GM23338 (cell line): ENCODE measurements around the gene ZNF212. TPM values are rescaled to one million over a fixed set of nuclear protein-coding genes. Genes with fewer than 3 reads are reported as not detected.

ENCODE experiments used
- ATAC-seq: fragments of 200-7000 bp; cut with Tn5 transposase; 3 replicates; pipeline ENCODE4 v1.9.1; 2020
- DNase-seq: peaks from one replicate; pipeline ENCODE4 v3.0.0-alpha.2; 2015; ENCODE audit warnings: low spot score
- H2AFZ ChIP-seq: fragments of 200-600 bp; sonication (generic); 2 replicates; pipeline ENCODE4 v1.8.0; 2016; ENCODE audit warnings: antibody characterized with exemption, mild to moderate bottlenecking, moderate library complexity
- H3F3A ChIP-seq: fragments of 200-600 bp; sonication (generic); replicated peaks from 2 replicates; pipeline ENCODE4 v1.8.0; 2017; ENCODE audit warnings: antibody characterized with exemption, mixed run types, low read depth
- H3K27ac ChIP-seq: fragments of 200-600 bp; sonication (generic); 2 replicates; pipeline ENCODE4 v1.6.1; 2016; ENCODE audit warnings: low read depth
- H3K27me3 ChIP-seq: fragments of 200-600 bp; sonication (generic); 2 replicates; pipeline ENCODE4 v1.8.0; 2016; ENCODE audit warnings: mild to moderate bottlenecking, mixed run types, moderate library complexity; ENCODE audit not compliant: insufficient read depth
- H3K36me3 ChIP-seq: fragments of 200-600 bp; sonication (generic); 2 replicates; pipeline ENCODE4 v1.8.0; 2016; ENCODE audit warnings: mild to moderate bottlenecking; ENCODE audit not compliant: insufficient read depth
- H3K4me1 ChIP-seq: fragments of 200-600 bp; sonication (generic); 2 replicates; pipeline ENCODE4 v1.8.0; 2016; ENCODE audit warnings: mild to moderate bottlenecking, moderate library complexity; ENCODE audit not compliant: insufficient read depth
- H3K4me2 ChIP-seq: fragments of 200-600 bp; sonication (generic); 2 replicates; pipeline ENCODE4 v1.7.1; 2017; ENCODE audit warnings: mixed run types
- H3K4me3 ChIP-seq: fragments of 200-600 bp; sonication (generic); 2 replicates; pipeline ENCODE4 v1.6.1; 2016; ENCODE audit warnings: mixed run types
- H3K79me2 ChIP-seq: fragments of 200-600 bp; sonication (generic); replicated peaks from 2 replicates; pipeline ENCODE4 v1.8.0; 2017; ENCODE audit warnings: mild to moderate bottlenecking; ENCODE audit not compliant: insufficient read depth
- H3K9me2 ChIP-seq: fragments of 200-600 bp; sonication (generic); 2 replicates; pipeline ENCODE4 v1.8.0; 2017; ENCODE audit not compliant: insufficient read depth
- H4K20me1 ChIP-seq: fragments of 200-600 bp; sonication (generic); replicated peaks from 2 replicates; pipeline ENCODE4 v1.8.0; 2017; ENCODE audit warnings: mild to moderate bottlenecking; ENCODE audit not compliant: insufficient read depth
- H3K27ac Mint-ChIP-seq: 2 replicates; pipeline ENCODE4 v1.8.0; 2020; ENCODE audit warnings: inconsistent platforms, mild to moderate bottlenecking, moderate library complexity, mixed read lengths
- H3K27me3 Mint-ChIP-seq: 3 replicates; pipeline ENCODE4 v1.8.0; 2022; ENCODE audit warnings: low read depth, mild to moderate bottlenecking, moderate library complexity, mixed read lengths, inconsistent platforms; ENCODE audit not compliant: insufficient read depth, poor library complexity
- H3K36me3 Mint-ChIP-seq: 3 replicates; pipeline ENCODE4 v1.8.0; 2021; ENCODE audit warnings: low read depth, mild to moderate bottlenecking, inconsistent platforms, moderate library complexity, mixed read lengths
- H3K4me1 Mint-ChIP-seq: 3 replicates; pipeline ENCODE4 v1.8.0; 2020; ENCODE audit warnings: mild to moderate bottlenecking, inconsistent platforms, mixed read lengths
- H3K4me3 Mint-ChIP-seq: 3 replicates; pipeline ENCODE4 v1.8.0; 2021; ENCODE audit warnings: moderate library complexity, mild to moderate bottlenecking, inconsistent platforms, mixed read lengths
- H3K9me3 Mint-ChIP-seq: 3 replicates; pipeline ENCODE4 v1.8.0; 2020; ENCODE audit warnings: moderate library complexity, mild to moderate bottlenecking, inconsistent platforms, mixed read lengths
- CREB1 ChIP-seq: fragments of 250-450 bp; sonication (Bioruptor Pico); IDR thresholded peaks from 2 replicates; pipeline ENCODE4 v1.5.0; 2020; ENCODE audit warnings: low read depth, mild to moderate bottlenecking, moderate library complexity
- CTCF ChIP-seq, 2 experiments: fragments of 200-600 bp in 1 of 2; sonication (generic) in 1 of 2; conservative IDR thresholded peaks; 2 replicates each; pipeline versions ENCODE4 v1.5.1 to v1.6.1; 2016 to 2017; ENCODE audit warnings: antibody characterized with exemption in 2 of 2, low read depth in 2 of 2, mild to moderate bottlenecking in 2 of 2, moderate library complexity in 1 of 2
- EZH2 ChIP-seq: fragments of 200-600 bp; sonication (generic); IDR thresholded peaks from one replicate; pipeline ENCODE4 v1.8.0; 2017; ENCODE audit warnings: antibody characterized with exemption, mild to moderate bottlenecking, low read depth; ENCODE audit not compliant: unreplicated experiment
- JUNB ChIP-seq: IDR thresholded peaks from one replicate; pipeline ENCODE4 v1.6.1; 2016; ENCODE audit warnings: antibody characterized with exemption; ENCODE audit not compliant: unreplicated experiment
- NANOG ChIP-seq: IDR thresholded peaks from 2 replicates; pipeline ENCODE4 v1.6.1; 2016; ENCODE audit warnings: antibody characterized with exemption, borderline replicate concordance
- POLR2AphosphoS5 ChIP-seq: IDR thresholded peaks from 2 replicates; pipeline ENCODE4 v1.6.1; 2016; ENCODE audit warnings: antibody characterized with exemption, low read depth
- STAT1 ChIP-seq: IDR thresholded peaks from one replicate; pipeline ENCODE4 v1.6.1; 2016; ENCODE audit warnings: antibody characterized with exemption; ENCODE audit not compliant: unreplicated experiment
- ZNF114 ChIP-seq: fragments of 250-450 bp; sonication (Bioruptor Pico); IDR thresholded peaks from 2 replicates; pipeline ENCODE4 v1.5.0; 2020; ENCODE audit warnings: mild to moderate bottlenecking, moderate library complexity
- ZNF462 ChIP-seq: fragments of 250-450 bp; sonication (Bioruptor Pico); IDR thresholded peaks from 2 replicates; pipeline ENCODE4 v1.5.0; 2020; ENCODE audit warnings: mild to moderate bottlenecking, moderate library complexity
- polyA plus RNA-seq: library from polyadenylated mRNA; unstranded; fragments of >200 nt; fragmentation: Nextera tagmentation; extraction: Ambion mirVana; gene quantifications from 2 replicates; pipeline ENCODE4 v1.2.1, GENCODE V29; 2016
- total RNA-seq: library from RNA; depleted of rRNA; stranded (reverse); fragments of >200 nt; shearing (Covaris generic); gene quantifications from 2 replicates; pipeline ENCODE4 v1.2.3, GENCODE V29; 2014

Gene ZNF212
- total and polyA plus RNA-seq, 2 experiments from 2014 or later: 10.8 to 18.9 TPM

- TF ChIP-seq ZNF462 (CRISPR knock-in tag) (no peak), EZH2 (no peak), STAT1 (no peak), JUNB (no peak), CREB1 (CRISPR knock-in tag) (no peak), ZNF114 (CRISPR knock-in tag) (no peak), NANOG (no peak)
These were observed 46.2 kb downstream of the ZNF212 start (continued) for GRCh38 chr7:149285603-149286002.

GRCh38 chr7:149286811-149287400, 47.5 kb downstream of the ZNF212 start:
- H3K36me3 ChIP-seq: no peaks in the 10 kb centered on the region
- no peak overlapping the region for H3K27ac ChIP-seq
- peaks cover 28% of the 10 kb centered on the region for H3K4me1 Mint-ChIP-seq
- no peak overlapping the region; the same call in 1 of the 2 replicates for H3K27ac Mint-ChIP-seq
- H3K79me2 ChIP-seq: no peaks in the 10 kb centered on the region
- H3K4me2 ChIP-seq: no peak overlapping the region
- peaks cover 5% of the 10 kb centered on the region; the same call in 1 of the 2 replicates for H3K27me3 ChIP-seq
- H3K36me3 Mint-ChIP-seq: peaks cover 6% of the 10 kb centered on the region; the same call in 1 of the 3 replicates
- H2AFZ ChIP-seq: no peak overlapping the region
- H3K4me3 ChIP-seq: no peak overlapping the region
- H3K4me3 Mint-ChIP-seq: no peak overlapping the region
- no peaks in the 10 kb centered on the region for H3K9me2 ChIP-seq
- H3F3A ChIP-seq: 0 out of 2 replicates have a peak, but pooled peaks cover 10% of the 10 kb centered on the region
- peaks cover 10% of the 10 kb centered on the region for H3K27me3 Mint-ChIP-seq
- ATAC-seq (no peak), DNase-seq (no peak)
- no peaks in the 10 kb centered on the region for H3K9me3 Mint-ChIP-seq
- peaks cover 3% of the 10 kb centered on the region for H3K4me1 ChIP-seq
- no peaks in the 10 kb centered on the region for H4K20me1 ChIP-seq
- TF ChIP-seq POLR2AphosphoS5: no peak
- TF ChIP-seq ZNF114 (CRISPR knock-in tag): no peak
- no peak for TF ChIP-seq CTCF (conservative IDR thresholded peaks at IDR 0.05; ENCODE audit: low read depth in 2 of 2)
- no peak for TF ChIP-seq EZH2
